Embryonic facial prominence (tissue), 1 donor: ENCODE measurements around the gene EN1.

ENCODE experiments used
- DNase-seq: peaks from one replicate; pipeline ENCODE4 v3.0.0-alpha.2; 2016; ENCODE audit errors: extremely low spot score

The EN1 gene

DNA sequence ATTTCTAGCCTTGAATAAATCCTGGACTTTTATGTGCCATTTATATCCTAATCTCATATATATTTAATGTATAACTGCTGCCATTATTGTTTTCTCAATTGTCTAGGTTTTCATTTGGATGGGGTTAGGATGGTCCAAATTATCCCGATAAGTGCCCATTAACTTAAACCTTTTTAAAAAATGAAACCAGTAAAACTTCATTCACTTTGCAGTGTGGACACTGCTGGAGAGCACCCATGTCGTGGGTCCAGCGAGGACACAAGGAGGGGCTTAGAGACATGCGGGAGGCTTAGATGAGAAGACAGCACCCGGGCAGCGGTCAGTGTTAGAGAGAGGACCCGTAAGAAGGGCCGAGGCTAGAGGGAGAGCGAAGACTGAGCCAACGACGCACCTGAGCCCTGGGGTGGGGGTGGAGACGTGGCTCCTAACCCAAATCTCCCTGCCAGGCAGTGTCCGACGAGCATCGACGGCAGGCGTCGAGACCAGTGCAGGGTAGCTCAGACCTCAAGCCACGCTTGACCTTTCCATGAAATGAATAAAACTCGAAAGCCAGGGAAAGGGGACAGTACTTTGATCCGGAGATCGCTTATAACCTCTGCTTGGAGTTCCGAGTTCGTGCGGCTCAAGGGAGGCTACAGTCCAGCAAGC is 9.0 kb upstream of the EN1 start:
- DNase-seq: no peak

DNA sequence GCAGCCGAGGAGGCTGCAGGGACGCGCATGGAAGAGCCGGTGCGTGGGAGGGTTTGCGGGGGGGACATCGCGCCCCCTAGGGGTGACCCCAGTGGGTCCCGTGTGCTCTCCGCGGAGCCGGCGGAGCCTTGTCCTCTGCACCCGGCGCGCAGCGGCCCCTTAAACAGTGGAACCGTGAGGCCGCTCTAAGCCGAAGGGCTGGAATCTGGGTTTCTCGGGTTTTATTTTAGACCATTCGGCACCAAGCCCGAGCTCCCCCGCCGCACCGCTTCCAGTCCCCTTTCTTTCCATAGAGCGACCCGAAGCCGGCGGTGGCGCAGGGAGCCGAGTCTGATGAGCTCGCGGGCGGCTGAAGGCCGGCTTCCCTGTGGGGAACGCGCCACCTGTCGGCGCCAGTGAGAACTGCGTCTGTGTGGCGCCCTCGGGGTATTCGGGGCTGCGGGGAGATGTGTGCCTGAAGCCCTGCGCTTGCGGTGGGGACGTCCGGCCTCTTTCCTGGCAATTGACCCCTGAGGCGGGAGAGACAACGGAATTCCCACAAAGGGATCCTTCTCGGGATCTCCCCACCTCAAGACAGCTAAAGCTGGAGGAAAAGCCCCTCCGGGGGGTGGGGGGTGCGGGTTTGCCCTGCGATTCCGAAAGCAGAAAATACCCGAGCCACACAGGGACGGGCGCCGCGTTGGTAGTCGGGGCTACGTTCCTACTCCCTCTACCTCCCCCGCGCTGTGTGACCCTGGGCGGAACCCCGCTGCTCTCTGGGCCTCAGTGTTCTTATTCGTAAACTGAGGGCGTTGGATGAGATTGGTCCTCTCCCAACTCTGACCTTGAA is 8.2 kb upstream of the EN1 start:
- peak; percentile 56 for DNase-seq

DNA sequence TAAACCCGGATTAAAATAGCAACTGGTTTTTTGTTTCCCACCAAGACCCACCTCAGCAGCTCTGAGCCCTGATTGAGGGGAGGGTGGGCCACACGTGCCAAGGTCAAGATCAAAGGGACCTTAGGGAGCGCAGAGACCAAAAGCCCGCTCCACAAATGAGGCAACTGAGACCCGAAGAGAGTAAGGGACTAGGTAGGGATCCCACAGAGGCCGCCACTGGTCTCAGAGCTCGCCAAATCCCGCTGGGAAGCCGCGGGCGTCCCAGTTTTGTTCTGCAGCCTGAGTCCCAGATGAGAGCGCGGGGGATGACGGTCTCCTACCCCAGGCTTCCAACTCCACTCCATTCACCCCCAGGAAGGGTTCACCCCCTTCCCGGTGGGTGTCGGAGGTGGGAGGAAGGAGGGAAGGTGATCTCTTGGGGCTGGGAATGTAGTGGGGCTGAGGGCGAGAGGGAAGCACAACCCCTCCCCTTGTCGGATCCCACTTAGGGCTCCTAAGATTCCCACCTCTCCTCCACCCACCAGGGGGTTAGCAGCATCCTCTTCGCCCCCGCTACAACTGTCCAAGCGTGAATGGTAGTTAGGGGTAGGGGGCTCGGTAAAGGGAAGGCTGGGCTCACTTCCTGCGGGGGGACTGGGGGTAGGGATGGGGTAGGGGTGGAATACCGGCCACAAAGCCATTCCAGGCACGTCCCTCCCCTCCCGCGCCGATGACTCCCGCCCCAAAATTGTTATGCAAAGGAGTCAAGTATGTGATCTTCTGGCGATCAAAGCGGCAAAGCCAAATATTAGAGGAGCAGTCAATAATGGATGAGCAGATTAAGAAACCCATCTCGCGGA is 7.3 kb upstream of the EN1 start:
- DNase-seq: no peak

DNA sequence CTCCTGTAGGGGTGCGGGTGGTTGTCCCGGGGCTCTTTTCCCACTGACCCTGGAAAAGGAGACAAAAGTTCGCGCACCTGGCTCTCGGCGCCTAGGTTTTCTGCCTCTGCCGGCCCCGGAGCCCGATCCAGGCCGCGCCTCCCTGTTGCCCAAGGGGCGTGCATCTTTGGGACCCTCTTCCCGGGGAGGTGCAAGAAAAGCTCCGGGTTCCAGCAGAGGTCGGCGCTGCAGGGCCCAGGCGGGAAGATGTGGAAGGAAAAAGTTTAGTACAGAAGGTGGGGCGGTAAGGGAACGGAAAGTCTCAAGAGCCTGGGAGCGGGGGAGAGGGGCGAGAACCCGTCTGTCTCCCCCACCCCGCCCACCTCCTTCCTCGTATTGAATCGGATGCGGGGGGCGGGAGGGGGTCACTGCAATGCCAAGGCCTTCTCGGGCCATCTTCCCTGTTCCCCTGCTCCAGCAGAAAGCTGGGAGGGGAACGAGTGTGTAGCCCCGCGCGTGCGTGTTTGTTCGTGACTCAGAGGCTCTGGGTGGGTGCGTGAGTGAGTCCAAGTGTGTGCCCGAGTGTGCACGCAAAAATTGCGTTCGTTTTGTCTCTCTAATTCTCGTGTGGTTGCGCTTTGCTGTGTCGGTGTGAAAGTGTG is 6.3 kb upstream of the EN1 start:
- DNase-seq: no peak

DNA sequence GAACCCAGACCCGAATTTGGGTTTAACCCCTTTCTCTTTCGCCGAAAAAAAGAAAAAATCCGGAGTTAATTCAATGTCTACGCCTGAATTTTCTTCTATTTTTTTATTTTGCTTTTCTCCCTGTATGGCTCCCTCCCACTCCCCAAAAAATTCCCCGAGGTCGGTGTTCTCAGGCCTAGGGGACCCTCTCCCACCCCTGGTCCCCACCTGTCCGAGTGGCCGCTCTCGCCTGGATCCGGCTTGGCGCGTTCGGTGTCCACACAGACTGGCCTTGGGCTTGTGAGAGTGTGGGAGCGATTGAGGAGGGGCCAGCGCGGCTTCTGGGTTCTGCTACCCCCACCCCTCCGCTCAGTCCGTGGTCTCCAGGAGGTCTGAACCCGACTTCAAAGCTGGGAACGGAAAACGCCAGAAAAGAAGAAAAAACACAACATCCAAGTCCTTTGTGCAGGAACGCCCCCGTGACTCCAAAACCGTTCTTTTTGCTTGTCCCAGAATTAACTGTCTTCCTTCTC is 5.7 kb upstream of the EN1 start:
- no peak for DNase-seq

DNA sequence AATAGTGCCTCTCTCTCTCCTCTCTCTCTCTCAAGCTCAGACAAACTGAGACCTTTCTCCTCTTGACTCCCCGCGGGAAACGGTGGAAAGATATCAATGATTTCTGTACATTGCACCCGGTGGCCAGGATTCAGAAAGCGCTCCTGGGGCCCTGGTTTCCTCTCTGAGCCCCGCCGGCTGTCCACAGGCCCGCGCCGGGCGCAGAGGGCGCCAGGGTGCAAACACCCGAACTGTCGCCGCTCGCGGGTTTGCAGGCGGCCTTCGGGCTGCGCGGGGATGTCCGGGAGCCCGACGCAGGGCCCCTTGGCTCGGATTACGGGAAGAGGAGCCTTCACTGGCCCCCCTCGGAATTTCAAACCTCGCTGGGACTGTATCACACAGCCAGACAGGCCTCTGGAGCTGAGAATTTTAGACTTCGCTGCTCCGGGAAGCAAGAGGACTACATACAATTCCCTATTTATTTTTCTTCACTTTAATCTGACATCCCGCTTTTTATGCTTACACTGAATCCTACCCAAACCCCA is 5.2 kb upstream of the EN1 start:
- DNase-seq: no peak

DNA sequence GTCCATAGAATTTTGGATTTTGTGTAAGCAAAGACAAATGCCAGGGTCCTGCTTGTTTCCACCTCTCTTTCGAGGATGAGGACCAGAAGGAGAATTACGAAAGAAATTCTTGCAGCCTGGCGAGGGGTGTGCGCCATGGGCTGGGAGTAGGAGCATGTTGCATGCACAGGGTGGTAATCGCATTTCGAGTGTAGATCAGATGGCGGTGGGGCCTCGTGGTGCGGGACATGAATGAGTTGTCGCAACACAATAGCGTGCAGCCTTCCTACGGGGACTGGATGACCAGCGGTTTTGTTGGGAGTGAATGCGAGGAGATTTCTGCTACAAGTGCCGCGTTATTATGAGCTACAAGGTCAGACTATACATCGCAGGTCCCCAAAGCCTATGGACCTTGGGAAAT is 4.2 kb upstream of the EN1 start:
- no peak for DNase-seq

DNA sequence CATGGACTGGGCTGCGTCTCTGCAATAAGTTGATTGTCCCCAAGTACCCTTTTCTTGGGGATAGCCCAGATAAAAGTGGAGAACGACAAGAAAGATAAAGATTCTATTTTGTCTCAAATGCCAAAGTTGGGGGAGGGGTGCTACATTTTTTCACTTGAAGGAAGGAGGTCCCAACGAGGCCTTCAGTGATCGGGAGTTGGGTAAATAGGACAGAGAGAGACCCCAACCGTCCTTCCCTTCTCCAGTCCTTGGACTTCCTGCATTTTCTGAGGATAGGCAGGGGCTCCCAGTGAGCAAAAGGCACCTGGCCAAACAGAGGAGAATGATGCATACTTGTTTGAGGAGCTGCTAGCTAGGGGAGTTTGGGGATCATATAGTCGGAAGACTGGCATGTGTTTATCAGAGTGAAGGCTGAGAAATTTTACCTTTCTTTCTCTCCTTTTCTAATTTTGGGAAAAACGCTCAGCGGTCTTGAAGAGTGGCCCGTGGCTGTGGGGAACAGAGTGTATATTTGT is 3.5 kb upstream of the EN1 start:
- no peak for DNase-seq

DNA sequence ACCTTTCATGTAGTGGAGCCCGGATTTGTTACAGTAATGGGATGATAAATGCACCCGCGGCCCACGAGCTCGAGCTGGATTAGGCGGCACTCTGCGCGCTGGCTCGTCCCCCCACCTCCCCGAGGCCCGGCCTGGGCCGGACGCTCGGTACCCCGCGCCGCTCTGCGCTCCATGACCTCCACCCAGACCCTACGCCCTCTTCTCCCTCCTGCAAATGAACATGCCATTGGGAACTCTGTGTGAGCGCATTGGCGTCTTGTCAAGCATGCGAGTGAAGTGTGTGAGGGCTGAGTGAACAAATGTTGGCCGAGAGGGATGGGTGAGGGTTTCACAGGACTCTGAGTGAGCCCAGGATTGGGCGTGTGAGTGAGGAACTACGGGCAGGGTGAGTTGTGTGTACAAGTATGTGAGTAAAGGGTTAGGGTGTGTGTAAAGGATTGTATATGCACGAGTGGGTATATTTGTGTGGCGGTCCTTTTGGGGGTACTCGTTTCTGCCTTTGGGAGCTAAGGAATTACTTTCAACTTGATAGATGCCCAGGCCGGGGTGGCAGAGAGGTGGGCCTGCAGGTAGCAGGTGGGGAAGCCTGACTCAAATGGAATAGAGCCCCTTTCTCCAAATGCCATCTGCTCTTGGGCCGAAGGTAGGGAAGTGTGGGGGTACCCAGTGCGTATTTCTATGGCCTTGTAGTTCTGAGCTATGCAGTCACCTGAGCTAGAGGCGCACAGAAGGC is 2.9 kb upstream of the EN1 start:
- no peak for DNase-seq

DNA sequence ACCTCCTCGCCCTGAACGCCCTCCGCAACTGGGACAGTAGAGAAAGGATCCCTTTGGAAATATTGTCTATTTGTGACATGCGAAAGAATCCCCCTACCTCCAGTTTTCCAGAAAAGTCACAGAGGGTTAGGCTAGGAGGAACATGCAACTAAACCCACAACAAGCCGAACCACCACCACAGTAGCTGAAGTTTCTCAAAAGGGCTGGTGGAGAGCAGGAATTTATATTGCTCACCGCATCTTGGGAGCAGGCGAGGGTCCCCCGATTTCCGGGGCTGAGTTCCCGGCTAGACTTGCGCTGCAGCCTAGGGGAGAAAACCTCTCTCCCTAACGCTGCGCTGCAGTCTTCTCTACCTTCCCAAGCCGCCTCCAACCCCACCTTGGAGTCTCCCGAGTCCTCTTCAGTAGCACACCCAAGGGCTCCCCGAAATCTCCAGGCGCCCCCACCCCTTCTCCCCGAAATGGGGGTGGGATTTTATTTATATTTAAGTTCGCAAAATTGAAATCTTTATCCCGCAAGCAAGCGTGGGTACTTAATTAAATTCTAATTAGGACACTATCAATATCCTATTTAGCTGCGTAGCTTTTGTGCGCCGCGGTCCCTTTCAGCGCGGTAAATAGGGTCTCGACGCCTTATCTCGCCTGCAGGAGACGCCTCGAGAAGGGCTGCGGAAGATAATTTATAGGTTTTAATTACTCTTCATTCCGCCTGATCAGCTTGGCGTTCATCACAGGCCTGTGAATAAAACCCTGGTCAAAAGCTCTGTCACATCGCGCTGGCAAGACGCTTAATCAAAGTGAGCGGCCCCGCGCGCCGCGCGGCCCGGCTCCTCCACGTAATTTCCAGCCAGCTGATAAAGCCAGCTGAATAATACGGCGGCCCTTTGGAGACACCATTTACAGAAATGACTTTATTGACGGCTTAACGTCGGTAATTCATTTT is 2.0 kb upstream of the EN1 start:
- DNase-seq: no peak

DNA sequence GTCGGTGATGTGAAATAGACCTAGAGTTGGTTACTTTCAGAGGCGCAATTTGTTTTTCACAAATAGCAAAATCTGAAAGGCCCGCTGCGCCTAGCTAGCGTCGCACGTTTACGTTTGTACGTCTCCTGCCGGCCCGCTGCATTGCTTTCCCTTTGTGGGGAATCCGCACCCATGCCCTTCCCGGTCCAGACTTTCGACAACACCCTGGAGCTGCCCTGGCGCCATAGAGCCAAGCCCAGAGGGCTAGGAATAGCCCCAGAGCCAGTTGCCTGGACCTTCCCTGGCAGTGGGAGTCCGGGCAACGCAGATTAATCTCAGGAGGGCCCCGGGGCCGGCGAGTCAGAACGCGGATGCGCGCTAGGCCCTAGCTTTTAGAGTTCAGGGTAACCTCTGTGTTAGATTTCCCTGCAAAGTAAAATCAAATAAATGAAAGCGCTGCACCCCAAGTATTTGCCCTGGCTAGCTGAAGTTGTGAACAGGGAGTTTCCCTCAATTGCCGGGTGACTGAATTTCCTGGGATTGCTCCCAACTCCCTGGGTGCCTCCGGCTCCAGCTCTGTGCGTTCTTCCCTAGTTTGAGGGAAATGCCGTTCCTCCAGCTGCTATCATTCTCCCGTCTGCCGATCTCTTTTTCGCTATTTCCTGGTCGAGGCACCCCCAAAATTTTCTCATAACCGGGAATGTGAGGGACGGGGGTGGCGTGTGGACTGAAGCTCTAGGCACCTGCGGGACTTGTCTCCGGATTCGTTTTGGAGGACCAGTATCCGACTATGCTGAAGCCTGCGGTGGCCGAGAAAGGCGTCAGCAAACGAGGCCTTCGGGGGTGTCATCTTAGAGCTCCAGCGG is 1.2 kb upstream of the EN1 start:
- DNase-seq: no peak

DNA sequence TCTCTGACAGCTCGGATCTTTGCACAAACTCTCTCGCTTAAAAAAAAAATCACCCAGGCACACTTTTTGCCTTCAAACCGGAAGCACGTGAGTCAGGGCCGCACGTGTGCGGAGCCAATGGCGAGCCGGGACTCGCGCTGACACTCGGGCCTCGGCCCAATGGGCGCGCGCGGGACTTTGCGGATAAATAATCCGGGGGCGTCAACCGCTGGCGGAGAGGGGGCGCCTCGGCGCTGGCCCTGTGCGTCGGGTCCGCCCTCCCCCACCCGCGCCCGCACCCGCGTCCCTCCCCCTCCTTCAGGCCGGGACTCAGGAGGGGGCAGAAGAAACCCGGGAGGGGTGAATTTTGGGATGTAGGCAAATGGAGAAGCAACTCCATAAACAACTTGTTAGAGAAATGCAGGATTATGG is 319 bp upstream of the EN1 start:
- no peak for DNase-seq

DNA sequence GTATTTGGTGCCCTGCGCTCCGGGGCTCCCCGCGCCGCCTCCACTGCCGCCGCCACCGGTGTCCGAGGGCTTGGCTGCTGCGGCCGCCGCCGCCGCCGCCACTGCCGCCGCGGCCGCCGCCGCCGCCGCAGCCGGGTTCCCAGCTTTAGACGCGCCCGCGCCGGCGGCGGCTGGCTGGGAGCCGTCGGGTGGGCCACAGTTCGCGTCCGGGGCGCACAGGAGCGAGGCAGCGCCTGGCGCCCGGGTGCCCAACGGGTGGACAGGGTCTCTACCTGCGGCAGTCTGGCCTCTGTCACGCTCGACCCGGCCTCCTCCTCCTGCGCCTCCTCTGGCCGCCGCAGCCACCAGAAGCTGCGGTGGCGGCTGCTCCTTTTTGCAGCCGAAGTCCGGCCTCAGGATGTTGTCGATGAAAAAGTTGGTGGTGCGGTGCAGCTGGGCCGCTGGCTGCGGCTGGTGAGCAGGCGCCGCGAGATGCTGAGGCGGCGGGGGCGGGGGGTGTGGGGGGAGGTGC is 951 bp downstream of the EN1 start:
- DNase-seq: no peak

DNA sequence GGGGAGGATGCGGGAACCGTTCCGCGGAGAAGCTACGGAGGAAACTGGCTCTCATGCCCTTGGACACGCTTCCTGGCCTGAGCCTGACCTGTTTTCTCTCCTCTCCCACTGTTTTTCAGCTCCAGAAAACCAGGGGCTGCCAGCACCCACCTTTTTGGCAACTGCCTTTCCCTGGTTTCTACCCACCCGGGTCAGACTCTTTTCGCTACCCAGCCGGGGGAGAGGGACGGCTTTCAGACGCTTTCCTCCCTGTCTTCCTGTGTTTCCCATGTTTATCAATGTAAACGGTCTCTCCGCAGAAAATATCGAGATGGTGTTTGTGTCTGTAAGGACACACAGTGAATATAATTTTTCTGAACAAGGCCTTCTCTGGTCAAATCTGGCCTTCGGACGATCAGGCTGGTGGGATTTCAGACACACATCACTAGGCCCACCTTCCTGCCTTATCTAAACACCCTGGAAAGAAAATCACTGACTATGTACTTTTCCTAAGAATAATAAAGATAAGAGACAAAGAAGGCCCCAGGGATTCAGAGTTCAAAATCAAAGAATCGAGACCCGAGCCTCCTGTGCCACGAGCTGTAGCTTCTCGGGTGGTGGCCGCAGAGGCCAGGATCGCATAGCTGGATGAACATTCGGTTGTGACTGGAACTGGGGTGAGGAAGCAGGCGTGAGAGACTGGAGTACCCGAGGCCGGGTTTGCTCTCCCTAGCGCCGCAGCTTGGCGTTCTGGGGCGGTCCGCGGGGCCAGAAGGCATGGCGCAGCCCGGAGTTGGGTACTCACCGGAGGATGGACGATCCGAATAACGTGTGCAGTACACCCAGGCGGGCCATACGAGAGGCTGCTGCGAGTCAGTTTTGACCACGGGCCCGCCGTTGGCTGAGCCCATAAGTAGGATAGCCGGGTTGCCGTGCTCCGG is 1.7 kb downstream of the EN1 start:
- no peak for DNase-seq

DNA sequence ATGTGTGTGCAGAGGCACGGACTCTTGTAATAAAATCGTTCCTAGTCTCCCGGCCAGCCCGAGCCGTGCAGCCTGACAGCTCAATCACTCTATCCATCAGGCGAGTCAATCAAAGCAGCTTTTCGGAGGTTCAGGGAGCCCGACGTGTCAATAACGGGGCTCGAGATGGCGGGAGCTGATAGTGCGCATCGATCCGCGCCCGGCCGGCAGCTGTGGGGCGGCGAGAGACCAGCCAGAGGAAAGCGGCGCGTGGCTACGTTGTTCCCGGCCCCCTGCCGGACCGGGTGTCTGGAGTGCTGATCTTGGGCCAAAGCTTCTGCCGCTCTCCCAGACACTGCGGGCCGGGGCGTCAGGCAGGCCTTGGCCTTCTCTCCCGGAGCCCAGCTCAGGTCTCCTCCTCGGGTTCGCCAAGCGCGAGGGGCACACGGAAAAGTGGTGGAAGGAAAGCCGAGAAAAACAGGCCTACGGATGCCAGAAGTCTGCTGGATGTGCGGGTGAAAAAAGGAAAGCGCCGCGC is 2.4 kb downstream of the EN1 start:
- no peak for DNase-seq

DNA sequence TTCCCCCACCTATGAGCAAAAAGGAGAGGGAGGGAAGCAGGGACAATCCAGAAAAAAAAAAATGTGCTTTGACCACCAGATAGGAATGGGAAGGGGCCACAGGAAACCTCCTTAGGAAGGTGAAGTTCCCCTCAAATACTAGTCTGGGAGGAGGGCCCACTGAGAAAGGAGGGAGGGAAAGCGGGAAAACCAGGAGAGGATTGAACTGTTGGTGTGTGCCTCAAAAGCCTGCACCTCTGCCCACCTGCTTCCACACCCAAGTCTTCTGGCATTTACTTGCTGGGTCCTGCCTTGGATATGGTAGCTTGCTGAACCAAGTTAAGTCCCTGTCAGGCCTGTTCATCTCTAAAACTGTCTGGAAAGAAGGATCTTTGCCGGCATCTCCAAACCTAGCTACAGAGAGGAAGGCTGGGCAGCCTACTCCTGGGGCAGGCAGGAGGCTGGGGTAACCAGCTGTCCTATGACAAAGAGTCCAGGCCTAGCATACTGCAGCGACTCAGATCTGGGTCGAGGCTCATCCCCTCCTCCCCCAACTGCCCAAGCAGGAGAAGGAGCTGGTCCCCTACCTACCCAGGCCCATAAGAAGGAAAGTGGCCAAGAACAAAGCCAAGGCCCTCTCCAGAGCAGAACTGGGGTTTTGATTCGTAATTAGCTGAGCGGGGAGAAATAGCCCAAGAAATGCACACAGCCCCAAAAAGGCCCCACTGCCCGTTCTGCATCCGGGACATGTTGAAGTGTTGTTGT is 3.0 kb downstream of the EN1 start:
- no peak for DNase-seq
